A549 (cell line): ENCODE data around the gene TACC3.

Experiments
- CHD4 ChIP-seq: fragments of 200-600 bp; sonication (generic); IDR thresholded peaks from 2 replicates; pipeline ENCODE4 v1.6.1; 2016; ENCODE audit warnings: antibody characterized with exemption, mild to moderate bottlenecking, borderline replicate concordance
- POLR2A ChIP-seq: IDR thresholded peaks from 2 replicates; pipeline ENCODE4 v1.6.1; 2012; ENCODE audit warnings: mild to moderate bottlenecking, low read length
- POLR2AphosphoS2 ChIP-seq: conservative IDR thresholded peaks from 2 replicates; pipeline ENCODE4 v1.6.1; 2012; ENCODE audit warnings: low read length, improper control_type of control experiment, inconsistent platforms
- SMC3 ChIP-seq: fragments of >200 bp; sonication (Bioruptor Twin); formaldehyde crosslinking; IDR thresholded peaks from 3 replicates; pipeline ENCODE4 v1.6.1; 2018; ENCODE audit warnings: inconsistent platforms
- TF ChIP-seq, protein P1 (sequence below): fragments of >200 bp; sonication (Bioruptor Twin); formaldehyde crosslinking; IDR thresholded peaks from 3 replicates; pipeline ENCODE4 v1.5.1; 2016

DNA sequence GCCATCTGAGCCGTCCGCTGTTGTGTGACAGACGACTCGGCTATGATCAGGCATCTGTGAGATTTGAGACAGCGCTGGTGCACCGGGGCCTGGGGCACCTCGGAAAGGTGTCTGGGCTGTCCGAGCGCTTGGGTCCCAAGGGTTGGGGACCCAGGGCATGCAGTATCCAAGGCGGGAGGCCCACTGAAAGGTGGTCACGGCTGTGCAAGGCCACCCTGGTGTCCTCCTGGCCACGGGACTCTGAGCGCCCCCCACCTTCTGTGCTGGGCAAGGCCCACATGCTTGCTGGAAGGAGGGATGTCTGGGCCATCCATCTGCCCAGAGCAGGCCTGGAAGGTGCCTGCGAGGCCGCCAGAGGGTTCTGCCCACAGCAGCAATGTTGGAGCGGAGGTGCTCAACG is 19.9 kb downstream of the TACC3 start:
- TF ChIP-seq, protein P1, sequence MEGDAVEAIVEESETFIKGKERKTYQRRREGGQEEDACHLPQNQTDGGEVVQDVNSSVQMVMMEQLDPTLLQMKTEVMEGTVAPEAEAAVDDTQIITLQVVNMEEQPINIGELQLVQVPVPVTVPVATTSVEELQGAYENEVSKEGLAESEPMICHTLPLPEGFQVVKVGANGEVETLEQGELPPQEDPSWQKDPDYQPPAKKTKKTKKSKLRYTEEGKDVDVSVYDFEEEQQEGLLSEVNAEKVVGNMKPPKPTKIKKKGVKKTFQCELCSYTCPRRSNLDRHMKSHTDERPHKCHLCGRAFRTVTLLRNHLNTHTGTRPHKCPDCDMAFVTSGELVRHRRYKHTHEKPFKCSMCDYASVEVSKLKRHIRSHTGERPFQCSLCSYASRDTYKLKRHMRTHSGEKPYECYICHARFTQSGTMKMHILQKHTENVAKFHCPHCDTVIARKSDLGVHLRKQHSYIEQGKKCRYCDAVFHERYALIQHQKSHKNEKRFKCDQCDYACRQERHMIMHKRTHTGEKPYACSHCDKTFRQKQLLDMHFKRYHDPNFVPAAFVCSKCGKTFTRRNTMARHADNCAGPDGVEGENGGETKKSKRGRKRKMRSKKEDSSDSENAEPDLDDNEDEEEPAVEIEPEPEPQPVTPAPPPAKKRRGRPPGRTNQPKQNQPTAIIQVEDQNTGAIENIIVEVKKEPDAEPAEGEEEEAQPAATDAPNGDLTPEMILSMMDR, result no peak
- TF ChIP-seq POLR2AphosphoS2 (no peak), CHD4 (no peak), SMC3 (no peak), POLR2A (no peak)
